H1 (cell line): ENCODE measurements around the gene RBM25. TPM values are rescaled to one million over a fixed set of nuclear protein-coding genes. Genes with fewer than 3 reads are reported as not detected.

Experiments
- CTBP2 ChIP-seq: IDR thresholded peaks from 2 replicates; pipeline ENCODE4 v1.7.0; 2011; ENCODE audit warnings: borderline replicate concordance, mild to moderate bottlenecking, moderate library complexity, mixed read lengths, low read length; ENCODE audit not compliant: insufficient read depth, insufficient read length
- polyA plus RNA-seq, 7 experiments: library from polyadenylated mRNA; depleted of rRNA in 3 of 7; stranded (reverse) in 5 of 7; unstranded in 2 of 7; fragments of >200 nt in 5 of 7; fragments of 200-250 nt in 2 of 7; gene quantifications; 1 replicate in 5 of 7; 2 replicates in 1 of 7; 4 replicates in 1 of 7; pipeline versions ENCODE4 v1.2.1 to v1.2.3, GENCODE V29; 2011 to 2013; ENCODE audit warnings: missing spikeins in 2 of 7, mixed read lengths in 2 of 7
- total RNA-seq: library from RNA; stranded (reverse); fragmentation: NEBNext Ultra II Directional; extraction: Animal tissue kit (Norgen Biotek cat#: 25700); gene quantifications from 2 replicates; pipeline ENCODE4 v1.2.1, GENCODE V29; 2021

Gene RBM25
- total and polyA plus RNA-seq, 2 of the 8 experiments (the other 6 are each of a cell fraction or from before 2014, with no cell fraction given): 25.6 to 134 TPM

DNA sequence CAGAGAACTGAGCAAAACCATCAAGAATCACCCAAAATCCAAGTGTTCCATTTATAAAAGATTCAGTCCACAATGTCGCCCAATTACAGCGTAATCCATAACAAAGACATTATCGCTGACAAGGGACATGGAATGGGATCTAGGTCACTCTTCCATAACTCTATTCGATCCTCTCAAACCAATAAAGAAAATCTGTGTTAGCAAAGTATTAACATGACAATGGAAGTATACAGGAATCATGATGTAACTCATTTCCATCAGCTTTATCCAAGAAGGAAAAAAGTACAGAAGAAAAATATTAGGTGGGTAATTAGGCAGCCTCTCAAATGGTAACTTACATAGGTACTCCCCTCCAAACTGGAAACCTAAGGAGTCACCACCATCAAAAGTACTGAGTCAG, 36.3 kb upstream of the RBM25 start (continued):
- TF ChIP-seq CTBP2: no peak
